ENCODE measurements around the gene TGM1.

- TF ChIP-seq CTCF (conservative IDR thresholded peaks at IDR 0.05; ENCODE audit: low read depth in 2 of 2) (no peak), REST (IDR thresholded peaks at IDR 0.05; ENCODE audit: unreplicated experiment) (no peak), ZNF331 (CRISPR knock-in tag; IDR thresholded peaks at IDR 0.05; ENCODE audit: low read depth) (no peak), EZH2phosphoT487 (IDR thresholded peaks at IDR 0.05; ENCODE audit: unreplicated experiment) (no peak), CREB1 (CRISPR knock-in tag; IDR thresholded peaks at IDR 0.05; ENCODE audit: low read depth) (no peak)
Observed at GRCh38 chr14:24254630-24255392, 8.2 kb downstream of the TGM1 start.
